ENCODE results near the gene NUBP2.
"Not testable (repeated sequence)": the region's sequence is repeated elsewhere in the genome, so short reads cannot be mapped to it uniquely, and the experiment has no call there.

The NUBP2 gene

GRCh38 chr16:1787056-1787321 is 4.2 kb downstream of the NUBP2 start:
- no peak for DNase-seq

DNA sequence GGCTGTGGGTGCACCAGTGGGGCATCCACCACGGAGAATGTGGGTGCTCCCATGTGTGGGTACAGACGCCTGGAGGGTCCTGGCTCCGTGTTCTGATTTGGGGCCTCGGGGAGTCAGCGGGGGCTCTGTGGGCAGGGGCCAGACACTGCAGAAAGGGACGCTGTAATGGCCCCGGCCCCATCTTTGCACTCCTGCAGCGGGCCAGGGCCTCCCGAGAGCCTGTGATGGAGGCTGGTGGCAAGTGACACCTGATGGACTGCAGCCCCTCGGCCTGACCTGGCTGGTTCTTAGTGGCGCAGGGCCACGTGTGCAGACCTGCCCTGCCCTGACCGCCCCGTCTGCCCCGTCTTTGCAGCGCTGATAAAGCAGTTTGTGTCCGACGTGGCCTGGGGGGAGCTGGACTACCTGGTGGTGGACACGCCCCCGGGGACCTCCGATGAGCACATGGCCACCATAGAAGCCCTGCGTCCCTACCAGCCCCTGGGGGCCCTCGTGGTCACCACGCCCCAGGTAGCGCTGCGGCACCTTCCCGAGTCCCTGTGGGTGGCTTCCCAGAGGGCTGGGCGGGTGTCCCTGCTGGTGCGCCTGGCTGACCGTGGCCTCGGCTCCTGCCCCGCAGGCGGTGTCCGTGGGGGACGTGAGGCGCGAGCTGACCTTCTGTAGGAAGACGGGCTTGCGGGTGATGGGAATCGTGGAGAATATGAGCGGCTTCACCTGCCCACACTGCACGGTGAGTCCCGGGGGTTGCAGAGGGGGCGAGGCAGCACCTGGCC is 4.7 kb downstream of the NUBP2 start:
- no peak for DNase-seq

DNA sequence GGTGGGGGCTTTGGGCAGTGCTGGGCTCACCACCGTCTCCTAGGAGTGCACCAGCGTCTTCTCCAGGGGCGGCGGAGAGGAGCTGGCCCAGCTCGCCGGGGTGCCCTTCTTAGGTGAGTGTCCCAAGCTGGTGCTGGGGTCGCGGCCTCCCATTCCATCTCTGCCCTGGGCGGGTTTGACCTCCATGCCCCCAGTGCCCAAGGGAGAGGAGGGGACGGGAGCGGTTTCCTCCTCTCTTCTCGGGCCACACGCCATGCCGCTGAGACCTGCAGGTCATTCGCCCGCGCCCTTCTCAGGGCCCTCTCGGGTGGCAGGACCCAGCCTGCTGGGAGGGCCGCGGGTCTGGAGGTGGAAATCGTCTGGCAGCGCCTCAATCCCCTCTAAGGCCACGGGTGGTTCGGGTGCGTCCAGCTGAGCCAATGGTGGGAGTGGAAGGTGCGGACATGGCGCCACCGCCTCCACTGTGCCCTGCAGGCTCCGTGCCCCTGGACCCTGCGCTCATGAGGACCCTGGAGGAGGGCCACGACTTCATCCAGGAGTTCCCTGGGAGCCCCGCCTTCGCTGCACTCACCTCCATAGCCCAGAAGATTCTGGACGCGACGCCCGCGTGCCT is 5.4 kb downstream of the NUBP2 start:
- no peak for DNase-seq

- no peak for DNase-seq
Measured at GRCh38 chr16:1788708-1789100, 5.9 kb downstream of the NUBP2 start.

GRCh38 chr16:1789643-1790045 is 6.9 kb downstream of the NUBP2 start:
- no peak for DNase-seq

- no peak for DNase-seq
Measured at GRCh38 chr16:1790261-1790610, 7.5 kb downstream of the NUBP2 start.

DNA sequence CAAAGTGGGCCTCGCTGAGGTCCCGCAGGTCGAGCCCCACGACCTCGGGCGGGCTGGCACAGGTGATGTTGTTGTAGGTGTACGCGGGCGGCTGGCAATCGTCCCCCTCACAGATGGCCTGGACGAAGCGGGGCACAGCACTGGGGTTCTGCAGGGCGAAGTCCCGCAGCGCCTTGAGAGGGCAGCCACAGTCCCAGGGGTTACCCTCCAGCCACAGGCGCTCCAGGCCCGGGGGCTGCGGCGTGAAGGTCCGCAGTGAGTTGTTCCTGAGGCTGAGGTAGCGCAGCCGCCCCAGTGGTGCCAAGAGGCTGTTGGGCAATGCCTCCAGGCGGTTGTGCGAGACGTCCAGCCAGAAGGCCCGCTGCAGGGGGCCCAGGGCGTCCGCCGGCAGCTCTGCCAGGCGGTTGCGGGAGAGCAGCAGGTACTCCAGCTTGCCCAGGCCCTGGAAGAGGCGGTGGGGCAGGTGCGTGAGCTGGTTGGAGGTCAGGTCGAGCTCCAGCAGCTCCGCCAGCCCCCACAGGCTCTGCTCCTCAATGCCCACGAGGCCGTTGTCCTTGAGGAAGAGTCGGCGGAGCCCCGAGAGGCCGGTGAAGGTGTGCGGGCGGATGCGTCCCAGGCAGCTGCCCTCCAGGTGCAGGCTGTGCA is 8.0 kb downstream of the NUBP2 start:
- DNase-seq = no peak

- no peak for DNase-seq
Measured at GRCh38 chr16:1791256-1791942, 8.6 kb downstream of the NUBP2 start.

DNA sequence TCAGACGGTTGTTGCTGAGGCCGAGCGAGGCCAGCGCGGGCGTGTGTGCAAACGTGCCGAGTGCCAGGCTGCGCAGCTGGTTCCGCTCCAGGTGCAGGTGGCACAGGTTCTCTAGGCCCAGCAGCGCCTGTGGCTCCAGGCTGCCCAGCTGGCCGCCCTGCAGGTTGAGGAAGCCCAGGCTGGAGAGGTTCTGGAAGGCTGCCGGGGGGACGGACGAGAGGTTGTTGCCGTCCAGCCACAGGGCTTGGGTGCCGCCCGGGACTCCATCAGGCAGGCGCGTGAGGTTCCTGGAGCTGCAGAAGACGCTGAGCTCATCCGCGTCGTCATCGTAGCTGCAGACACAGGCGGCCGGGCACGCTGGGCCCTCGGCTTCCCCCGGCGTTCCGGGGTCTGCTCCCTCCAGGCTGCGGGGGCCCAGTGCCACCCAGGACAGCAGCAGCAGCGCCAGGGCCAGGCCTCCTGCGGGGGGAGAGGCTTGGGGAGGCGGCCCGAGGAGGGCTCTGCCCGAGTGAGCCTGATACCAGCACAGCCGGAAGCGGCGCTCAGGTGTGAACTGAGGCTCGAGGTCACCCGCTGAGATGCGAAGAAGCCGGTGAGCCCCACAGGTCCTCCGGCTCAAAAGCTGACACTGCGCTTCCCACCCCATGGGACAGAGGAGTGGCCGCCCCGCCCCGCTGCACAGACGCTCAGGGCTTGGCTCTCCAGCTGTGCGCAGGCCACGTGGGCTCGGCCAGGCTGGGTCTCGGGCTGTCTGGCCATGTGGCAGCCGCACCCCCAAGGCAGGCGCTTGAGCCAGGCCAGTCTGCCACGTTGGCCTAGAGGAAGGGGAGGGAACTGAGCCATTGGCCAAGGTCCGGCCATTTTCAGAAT is 9.4 kb downstream of the NUBP2 start:
- DNase-seq = no peak

DNA sequence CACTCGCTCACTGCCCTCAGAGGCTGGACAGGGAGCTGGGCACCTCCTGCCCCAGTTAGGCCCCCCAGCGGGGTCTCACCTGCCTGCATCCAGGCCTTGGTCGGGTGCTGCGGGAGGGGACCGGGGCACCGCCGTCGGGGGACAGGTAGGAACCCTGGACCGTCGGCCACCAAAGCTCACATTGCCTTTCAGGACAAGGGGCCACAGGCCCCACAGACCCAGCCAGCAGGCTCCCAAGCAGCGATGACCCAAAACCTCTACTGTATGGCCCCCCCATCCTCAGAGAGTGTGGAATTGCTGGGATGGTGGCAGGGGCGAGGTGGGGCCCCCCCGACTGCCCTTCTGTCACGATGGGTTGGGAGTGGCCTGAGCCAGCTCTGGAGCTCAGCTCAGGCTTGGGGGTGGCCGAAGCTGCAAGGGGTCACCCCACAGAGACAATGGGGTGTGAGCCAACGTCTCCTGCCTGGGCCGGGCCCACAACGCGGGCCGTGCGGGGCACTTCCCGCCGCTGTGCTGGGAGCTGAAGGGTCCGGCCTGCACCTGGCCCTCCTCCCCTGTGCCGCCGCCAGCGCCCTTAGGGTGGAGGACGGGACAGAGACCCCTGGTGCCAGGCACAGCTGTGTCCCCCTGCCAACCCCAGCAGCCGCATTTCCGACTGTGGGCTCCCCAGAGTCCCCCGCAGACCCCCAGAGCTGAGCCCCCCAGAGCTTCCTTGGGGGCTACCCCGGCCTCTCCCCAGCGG is 10.2 kb downstream of the NUBP2 start:
- no peak for DNase-seq

DNA sequence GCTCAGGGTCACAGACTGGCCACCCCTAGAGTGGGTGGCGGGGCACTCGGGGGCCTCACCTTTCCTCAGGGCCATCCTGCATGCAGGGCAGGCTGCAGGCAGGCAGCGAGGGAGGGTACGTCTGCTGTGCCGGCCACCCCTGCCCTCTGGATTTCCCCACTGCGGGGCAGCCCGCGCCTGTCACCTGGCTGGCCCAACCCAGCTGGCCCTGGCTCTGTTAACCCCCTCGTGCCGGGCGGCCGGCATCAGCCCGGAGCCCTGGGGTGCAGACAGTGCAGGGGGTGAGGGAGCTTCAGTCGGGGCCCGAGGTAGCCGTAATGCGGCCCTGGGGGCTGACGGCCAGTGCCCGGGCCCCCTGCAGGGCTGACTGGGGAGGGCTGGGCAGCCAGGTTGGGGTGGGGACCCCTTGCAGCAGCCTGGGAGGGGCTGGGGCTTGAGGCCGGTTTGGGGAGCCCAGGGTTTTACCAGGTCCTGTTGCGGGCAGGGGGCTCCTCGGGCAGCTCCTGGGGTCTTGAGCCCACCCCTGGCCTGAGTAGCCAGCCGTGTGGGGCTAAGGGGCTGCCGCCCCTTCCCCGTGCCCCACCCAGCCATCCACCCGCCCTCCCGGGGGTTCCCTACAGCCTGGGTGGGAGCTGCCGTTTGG is 10.9 kb downstream of the NUBP2 start, which contains the start of gene IGFALS:
TSS of gene IGFALS (minus strand) at position 128 of the 643 bp plus-strand sequence. CDS start at position 75, 53 bp downstream.
- no peak for DNase-seq

DNA sequence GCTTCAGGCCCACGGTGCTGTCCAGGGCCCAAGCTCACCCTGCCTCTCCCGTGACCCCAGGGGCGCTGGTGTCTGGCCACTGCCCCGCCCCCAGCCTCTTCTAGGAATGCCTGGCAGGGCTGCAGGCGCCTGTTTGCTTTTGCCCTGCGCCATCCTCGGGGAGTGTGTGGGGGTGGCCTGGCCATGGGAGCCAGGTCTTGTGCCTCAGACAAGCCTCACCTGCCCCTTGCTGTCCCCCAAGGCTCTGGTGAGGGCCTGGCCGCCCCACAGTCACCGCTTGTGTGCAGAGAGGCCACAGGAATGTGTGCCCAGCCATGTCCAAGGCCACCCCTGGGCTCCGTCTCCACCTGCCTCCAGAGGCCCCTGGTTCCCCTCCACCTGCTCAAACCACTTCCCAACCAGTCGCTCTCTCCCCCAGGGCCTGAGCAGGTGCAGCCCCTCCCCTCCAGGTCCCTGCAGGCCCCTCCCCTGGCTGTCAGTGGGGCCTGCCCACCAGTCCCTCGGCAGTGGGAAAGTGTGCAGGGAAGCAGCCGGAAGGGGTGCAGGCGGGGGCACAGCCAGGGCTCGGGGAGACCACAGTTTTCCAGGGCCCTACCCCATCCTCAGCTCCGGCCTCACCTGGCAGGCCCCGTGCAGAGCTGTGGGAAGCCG is 11.6 kb downstream of the NUBP2 start:
- no peak for DNase-seq

- no peak for DNase-seq
Measured at GRCh38 chr16:1794908-1795666, 12.3 kb downstream of the NUBP2 start.

GRCh38 chr16:1799263-1799662 is 16.5 kb downstream of the NUBP2 start:
- not testable (repeated sequence) for DNase-seq

DNA sequence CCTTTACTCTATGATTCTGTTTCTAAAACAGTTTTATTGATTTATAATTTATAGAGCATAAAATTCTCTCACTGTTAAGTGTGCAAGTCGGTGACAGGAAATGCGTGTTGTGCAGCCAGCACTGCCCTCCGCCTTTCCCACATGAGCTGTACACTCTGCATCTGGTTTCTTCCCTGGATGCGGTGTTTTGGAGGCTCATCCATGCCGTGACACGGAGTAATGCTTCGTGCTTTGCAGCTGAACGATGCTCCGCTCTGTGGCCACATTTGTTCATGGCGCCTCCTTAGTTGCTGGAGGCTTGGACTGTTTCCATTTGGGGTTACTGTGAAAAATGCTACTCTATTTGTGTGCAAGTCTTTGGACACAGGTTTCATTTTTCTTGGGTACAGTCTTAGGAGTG is 17.9 kb downstream of the NUBP2 start:
- no peak for DNase-seq

DNA sequence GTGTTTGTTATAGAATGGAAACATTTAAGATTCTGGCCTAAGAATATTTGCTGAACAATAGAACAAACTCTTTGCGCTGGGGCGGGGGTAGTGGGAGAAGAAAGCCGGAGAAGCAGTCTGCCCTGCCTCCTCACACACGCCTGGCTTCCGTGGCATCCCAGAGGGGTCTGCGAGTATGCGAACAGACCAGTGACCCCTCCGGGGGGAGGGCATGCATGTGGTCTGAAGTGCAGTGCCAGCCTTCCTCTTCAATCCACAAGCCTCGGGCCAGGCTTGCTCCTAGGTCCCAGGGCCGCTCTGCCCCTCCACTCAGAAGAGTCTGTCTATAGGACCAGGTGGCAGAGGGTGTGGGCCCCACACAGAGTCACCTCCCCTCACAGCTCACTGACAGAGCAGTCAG is 24.9 kb downstream of the NUBP2 start:
- DNase-seq = no peak

- no peak for DNase-seq
Measured at GRCh38 chr16:1808691-1809090, 25.9 kb downstream of the NUBP2 start.

DNA sequence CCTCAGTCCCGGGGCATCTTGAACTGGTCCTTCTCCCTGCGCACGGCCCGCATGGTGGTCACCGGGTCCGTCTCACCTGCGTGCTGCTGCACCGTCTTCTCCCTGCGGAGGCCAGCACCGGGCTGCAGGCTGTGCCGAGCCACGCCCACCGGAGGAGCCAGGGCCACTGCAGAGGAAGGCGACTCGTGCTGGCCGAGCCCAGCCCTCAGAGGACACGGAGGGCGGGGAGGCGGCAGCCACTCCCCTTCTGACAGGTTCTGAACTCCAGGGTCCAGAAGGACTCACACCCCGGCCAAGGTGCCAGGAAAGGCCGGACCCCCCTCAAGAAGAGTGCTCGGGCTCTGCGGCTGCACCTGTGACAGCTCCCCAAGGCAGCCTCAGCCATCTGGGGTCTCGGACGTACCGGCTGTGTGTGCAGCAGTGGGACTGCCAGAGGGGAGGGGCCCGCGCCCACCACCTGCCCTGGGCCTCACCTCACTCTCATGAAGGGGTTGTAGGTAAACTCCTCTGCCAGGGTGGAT is 26.6 kb downstream of the NUBP2 start:
- no peak for DNase-seq

- no peak for DNase-seq
Measured at GRCh38 chr16:1810106-1810505, 27.3 kb downstream of the NUBP2 start.

DNA sequence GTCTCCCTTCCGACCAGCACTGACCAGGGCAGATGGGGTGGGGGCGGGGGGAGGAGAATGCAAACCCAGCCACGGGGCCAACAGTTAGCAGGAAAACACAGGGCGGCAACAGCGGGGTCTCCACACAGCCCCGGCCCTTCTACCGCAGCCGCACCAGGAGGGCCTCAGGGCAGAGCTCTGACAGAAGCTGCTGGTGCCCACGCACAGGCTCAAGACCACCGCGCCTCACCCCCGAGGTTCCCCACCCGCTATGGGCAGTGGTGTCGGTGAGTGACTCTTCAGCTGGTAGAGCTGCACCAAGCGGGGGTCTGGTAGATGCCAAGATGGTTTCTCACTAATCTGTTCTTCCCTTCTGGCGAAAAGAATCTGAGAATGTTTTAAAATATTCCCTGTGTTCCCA is 27.8 kb downstream of the NUBP2 start:
- no peak for DNase-seq

All from NCI-H1048 (cell line).